WTC11 (cell line): ENCODE data around the gene NEUROD2. TPM values are rescaled to one million over a fixed set of nuclear protein-coding genes. Genes with fewer than 3 reads are reported as not detected.

ENCODE experiments used
- ATAC-seq: fragments of 200-7000 bp; cut with Tn5 transposase; 2 replicates; pipeline ENCODE4 v1.10.0; 2021; ENCODE audit warnings: mild to moderate bottlenecking, moderate library complexity
- CTCF ChIA-PET: fragments of 300-600 bp; sonication (Branson Sonifier 250); formaldehyde crosslinking; loops from one replicate; lab custom pipeline; 2021; ENCODE audit warnings: antibody characterized with exemption; lab: Charles Lee
- POLR2A ChIA-PET: fragments of 350-600 bp; sonication (Branson Sonifier 250); formaldehyde crosslinking; loops from one replicate; lab custom pipeline; 2021; ENCODE audit warnings: antibody characterized with exemption; lab: Charles Lee
- DNase-seq: peaks from one replicate; pipeline ENCODE4 v3.0.0; 2021; ENCODE audit warnings: low spot score
- H3K27ac Mint-ChIP-seq: 2 replicates; pipeline ENCODE4 v1.8.0; 2021; ENCODE audit warnings: mixed read lengths
- H3K27me3 Mint-ChIP-seq: 2 replicates; pipeline ENCODE4 v1.8.0; 2021; ENCODE audit warnings: low read depth, mild to moderate bottlenecking, moderate library complexity, mixed read lengths
- H3K36me3 Mint-ChIP-seq: 2 replicates; pipeline ENCODE4 v1.8.0; 2021; ENCODE audit warnings: mixed read lengths
- H3K4me1 Mint-ChIP-seq: 2 replicates; pipeline ENCODE4 v1.8.0; 2022; ENCODE audit warnings: mixed read lengths
- H3K4me3 Mint-ChIP-seq: 2 replicates; pipeline ENCODE4 v1.8.0; 2021; ENCODE audit warnings: mild to moderate bottlenecking, moderate library complexity, mixed read lengths
- H3K9me3 Mint-ChIP-seq: 2 replicates; pipeline ENCODE4 v1.8.0; 2021; ENCODE audit warnings: mixed read lengths
- AFF4 ChIP-seq: sonication (generic); formaldehyde crosslinking; IDR thresholded peaks from 2 replicates; pipeline ENCODE4 v1.8.1; 2023; ENCODE audit warnings: mild to moderate bottlenecking, missing genetic modification reagents, borderline replicate concordance
- EMX1 ChIP-seq: fragments of 250-450 bp; sonication (Bioruptor Pico); IDR thresholded peaks from 2 replicates; pipeline ENCODE4 v1.8.0; 2021; ENCODE audit warnings: mild to moderate bottlenecking
- ESRRA ChIP-seq: sonication (generic); formaldehyde crosslinking; IDR thresholded peaks from 2 replicates; pipeline ENCODE4 v1.8.1; 2022; ENCODE audit warnings: mild to moderate bottlenecking, missing genetic modification reagents, borderline replicate concordance
- FOXK1 ChIP-seq: sonication (generic); formaldehyde crosslinking; IDR thresholded peaks from 2 replicates; pipeline ENCODE4 v1.8.0; 2022; ENCODE audit warnings: mild to moderate bottlenecking, moderate library complexity, missing genetic modification reagents
- GTF2I ChIP-seq: fragments of 250-450 bp; sonication (Bioruptor Pico); conservative IDR thresholded peaks from 2 replicates; pipeline ENCODE4 v1.4.0; 2021; ENCODE audit warnings: mild to moderate bottlenecking
- KAT7 ChIP-seq: sonication (generic); formaldehyde crosslinking; IDR thresholded peaks from 2 replicates; pipeline ENCODE4 v1.8.1; 2023; ENCODE audit warnings: missing genetic modification reagents, mild to moderate bottlenecking, borderline replicate concordance
- MXD4 ChIP-seq: fragments of 250-450 bp; sonication (Bioruptor Pico); IDR thresholded peaks from 2 replicates; pipeline ENCODE4 v1.8.0; 2021; ENCODE audit warnings: mild to moderate bottlenecking, moderate library complexity, borderline replicate concordance
- NFATC4 ChIP-seq: fragments of 250-450 bp; sonication (Bioruptor Pico); IDR thresholded peaks from 2 replicates; pipeline ENCODE4 v1.9.0; 2021; ENCODE audit warnings: mild to moderate bottlenecking
- NR2C2 ChIP-seq: sonication (generic); formaldehyde crosslinking; IDR thresholded peaks from 2 replicates; pipeline ENCODE4 v1.8.0; 2022; ENCODE audit warnings: mild to moderate bottlenecking, missing genetic modification reagents
- OVOL2 ChIP-seq: fragments of 250-450 bp; sonication (Bioruptor Pico); IDR thresholded peaks from 2 replicates; pipeline ENCODE4 v1.9.0; 2021; ENCODE audit warnings: mild to moderate bottlenecking, borderline replicate concordance
- PRRX2 ChIP-seq: fragments of 250-450 bp; sonication (Bioruptor Pico); IDR thresholded peaks from 2 replicates; pipeline ENCODE4 v1.8.0; 2021; ENCODE audit warnings: mild to moderate bottlenecking
- RORB ChIP-seq: fragments of 250-450 bp; sonication (Bioruptor Pico); IDR thresholded peaks from 2 replicates; pipeline ENCODE4 v1.9.0; 2021; ENCODE audit warnings: mild to moderate bottlenecking
- TCF7 ChIP-seq: sonication (generic); formaldehyde crosslinking; IDR thresholded peaks from 2 replicates; pipeline ENCODE4 v1.8.0; 2022; ENCODE audit warnings: mild to moderate bottlenecking, low read depth, missing genetic modification reagents, moderate library complexity
- TP53 ChIP-seq: sonication (generic); formaldehyde crosslinking; IDR thresholded peaks from 2 replicates; pipeline ENCODE4 v1.8.1; 2023; ENCODE audit warnings: mild to moderate bottlenecking, missing genetic modification reagents
- ZBTB43 ChIP-seq: sonication (generic); formaldehyde crosslinking; IDR thresholded peaks from 2 replicates; pipeline ENCODE4 v1.8.1; 2023; ENCODE audit warnings: mild to moderate bottlenecking, missing genetic modification reagents
- ZMAT4 ChIP-seq: fragments of 250-450 bp; sonication (Bioruptor Pico); IDR thresholded peaks from 2 replicates; pipeline ENCODE4 v1.9.0; 2021; ENCODE audit warnings: mild to moderate bottlenecking
- ZNF423 ChIP-seq: fragments of 250-450 bp; sonication (Bioruptor Pico); IDR thresholded peaks from 2 replicates; pipeline ENCODE4 v2.1.2; 2022; ENCODE audit warnings: mild to moderate bottlenecking, moderate library complexity
- total RNA-seq: library from RNA; stranded (reverse); gene quantifications from 3 replicates; pipeline ENCODE4 v1.2.3, GENCODE V29; 2021
- TF ChIP-seq, protein P1 (sequence below): fragments of 200-600 bp; IDR thresholded peaks from 2 replicates; pipeline ENCODE4 v1.8.0; 2022; ENCODE audit warnings: antibody characterized with exemption
- TF ChIP-seq, protein P2 (sequence below): fragments of 250-450 bp; sonication (Bioruptor Pico); IDR thresholded peaks from 2 replicates; pipeline ENCODE4 v1.9.0; 2021; ENCODE audit warnings: mild to moderate bottlenecking
- TF ChIP-seq, protein P3 (sequence below): sonication (generic); formaldehyde crosslinking; conservative IDR thresholded peaks from 2 replicates; pipeline ENCODE4 v1.8.1; 2023; ENCODE audit warnings: mild to moderate bottlenecking, low read depth, missing genetic modification reagents, moderate library complexity

Gene NEUROD2
- total RNA-seq, 1 experiment from 2014 or later: not detected

- H3K27me3 Mint-ChIP-seq: peaks cover 41% of the 10 kb centered on the region
- no peak for ATAC-seq
- H3K9me3 Mint-ChIP-seq: no peaks in the 10 kb centered on the region
- DNase-seq: no peak
- ChIA-PET POLR2A (interaction anchor here (0.5 to 1.4 kb wide), 3 partner anchors 16 to 126 kb away, joined by 3 to 4 read pairs (median 3); no protein-coding TSS in a partner anchor), CTCF (interaction anchor here (0.5 to 23.6 kb wide), 20 partner anchors 9 to 423 kb away, joined by 3 to 876 read pairs (median 5); partner anchors contain the start of genes CDK12, PGAP3, PNMT and PSMD3)
- peaks cover 80% of the 10 kb centered on the region for H3K4me1 Mint-ChIP-seq
- peak overlapping the region; percentile 9; the same call in 1 of the 2 replicates for H3K4me3 Mint-ChIP-seq
- TF ChIP-seq AFF4 (no peak), ZMAT4 (no peak), NFATC4 (CRISPR knock-in tag) (no peak), ESRRA (CRISPR knock-in tag) (no peak), TCF7 (CRISPR knock-in tag) (no peak)
- no peaks in the 10 kb centered on the region for H3K36me3 Mint-ChIP-seq
- no peak overlapping the region for H3K27ac Mint-ChIP-seq
Measured at GRCh38 chr17:39628655-39629493, 21.2 kb upstream of the NEUROD2 start.

- DNase-seq (no peak), ATAC-seq (no peak)
- POLR2A ChIA-PET: interaction anchor here (0.6 to 1.4 kb wide), 4 partner anchors 17 to 400 kb away, joined by 3 to 5 read pairs (median 4); partner anchors contain the start of gene ERBB2
- no peak for TF ChIP-seq GTF2I (CRISPR knock-in tag)
- TF ChIP-seq RORB: no peak
- TF ChIP-seq, protein P1, sequence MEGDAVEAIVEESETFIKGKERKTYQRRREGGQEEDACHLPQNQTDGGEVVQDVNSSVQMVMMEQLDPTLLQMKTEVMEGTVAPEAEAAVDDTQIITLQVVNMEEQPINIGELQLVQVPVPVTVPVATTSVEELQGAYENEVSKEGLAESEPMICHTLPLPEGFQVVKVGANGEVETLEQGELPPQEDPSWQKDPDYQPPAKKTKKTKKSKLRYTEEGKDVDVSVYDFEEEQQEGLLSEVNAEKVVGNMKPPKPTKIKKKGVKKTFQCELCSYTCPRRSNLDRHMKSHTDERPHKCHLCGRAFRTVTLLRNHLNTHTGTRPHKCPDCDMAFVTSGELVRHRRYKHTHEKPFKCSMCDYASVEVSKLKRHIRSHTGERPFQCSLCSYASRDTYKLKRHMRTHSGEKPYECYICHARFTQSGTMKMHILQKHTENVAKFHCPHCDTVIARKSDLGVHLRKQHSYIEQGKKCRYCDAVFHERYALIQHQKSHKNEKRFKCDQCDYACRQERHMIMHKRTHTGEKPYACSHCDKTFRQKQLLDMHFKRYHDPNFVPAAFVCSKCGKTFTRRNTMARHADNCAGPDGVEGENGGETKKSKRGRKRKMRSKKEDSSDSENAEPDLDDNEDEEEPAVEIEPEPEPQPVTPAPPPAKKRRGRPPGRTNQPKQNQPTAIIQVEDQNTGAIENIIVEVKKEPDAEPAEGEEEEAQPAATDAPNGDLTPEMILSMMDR: no peak
- TF ChIP-seq KAT7: no peak
- TF ChIP-seq PRRX2 (CRISPR knock-in tag): no peak
- no peak for TF ChIP-seq EMX1 (CRISPR knock-in tag)
- TF ChIP-seq FOXK1 (CRISPR knock-in tag): no peak
- TF ChIP-seq TP53 (CRISPR knock-in tag): no peak
- TF ChIP-seq NR2C2: no peak
- TF ChIP-seq, protein P2, sequence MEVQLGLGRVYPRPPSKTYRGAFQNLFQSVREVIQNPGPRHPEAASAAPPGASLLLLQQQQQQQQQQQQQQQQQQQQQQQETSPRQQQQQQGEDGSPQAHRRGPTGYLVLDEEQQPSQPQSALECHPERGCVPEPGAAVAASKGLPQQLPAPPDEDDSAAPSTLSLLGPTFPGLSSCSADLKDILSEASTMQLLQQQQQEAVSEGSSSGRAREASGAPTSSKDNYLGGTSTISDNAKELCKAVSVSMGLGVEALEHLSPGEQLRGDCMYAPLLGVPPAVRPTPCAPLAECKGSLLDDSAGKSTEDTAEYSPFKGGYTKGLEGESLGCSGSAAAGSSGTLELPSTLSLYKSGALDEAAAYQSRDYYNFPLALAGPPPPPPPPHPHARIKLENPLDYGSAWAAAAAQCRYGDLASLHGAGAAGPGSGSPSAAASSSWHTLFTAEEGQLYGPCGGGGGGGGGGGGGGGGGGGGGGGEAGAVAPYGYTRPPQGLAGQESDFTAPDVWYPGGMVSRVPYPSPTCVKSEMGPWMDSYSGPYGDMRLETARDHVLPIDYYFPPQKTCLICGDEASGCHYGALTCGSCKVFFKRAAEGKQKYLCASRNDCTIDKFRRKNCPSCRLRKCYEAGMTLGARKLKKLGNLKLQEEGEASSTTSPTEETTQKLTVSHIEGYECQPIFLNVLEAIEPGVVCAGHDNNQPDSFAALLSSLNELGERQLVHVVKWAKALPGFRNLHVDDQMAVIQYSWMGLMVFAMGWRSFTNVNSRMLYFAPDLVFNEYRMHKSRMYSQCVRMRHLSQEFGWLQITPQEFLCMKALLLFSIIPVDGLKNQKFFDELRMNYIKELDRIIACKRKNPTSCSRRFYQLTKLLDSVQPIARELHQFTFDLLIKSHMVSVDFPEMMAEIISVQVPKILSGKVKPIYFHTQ: no peak
- TF ChIP-seq OVOL2 (CRISPR knock-in tag): no peak
- no peak for TF ChIP-seq ZNF423 (CRISPR knock-in tag)
- no peak for TF ChIP-seq MXD4 (CRISPR knock-in tag)
- no peak for TF ChIP-seq ZBTB43 (CRISPR knock-in tag)
- TF ChIP-seq, protein P3, sequence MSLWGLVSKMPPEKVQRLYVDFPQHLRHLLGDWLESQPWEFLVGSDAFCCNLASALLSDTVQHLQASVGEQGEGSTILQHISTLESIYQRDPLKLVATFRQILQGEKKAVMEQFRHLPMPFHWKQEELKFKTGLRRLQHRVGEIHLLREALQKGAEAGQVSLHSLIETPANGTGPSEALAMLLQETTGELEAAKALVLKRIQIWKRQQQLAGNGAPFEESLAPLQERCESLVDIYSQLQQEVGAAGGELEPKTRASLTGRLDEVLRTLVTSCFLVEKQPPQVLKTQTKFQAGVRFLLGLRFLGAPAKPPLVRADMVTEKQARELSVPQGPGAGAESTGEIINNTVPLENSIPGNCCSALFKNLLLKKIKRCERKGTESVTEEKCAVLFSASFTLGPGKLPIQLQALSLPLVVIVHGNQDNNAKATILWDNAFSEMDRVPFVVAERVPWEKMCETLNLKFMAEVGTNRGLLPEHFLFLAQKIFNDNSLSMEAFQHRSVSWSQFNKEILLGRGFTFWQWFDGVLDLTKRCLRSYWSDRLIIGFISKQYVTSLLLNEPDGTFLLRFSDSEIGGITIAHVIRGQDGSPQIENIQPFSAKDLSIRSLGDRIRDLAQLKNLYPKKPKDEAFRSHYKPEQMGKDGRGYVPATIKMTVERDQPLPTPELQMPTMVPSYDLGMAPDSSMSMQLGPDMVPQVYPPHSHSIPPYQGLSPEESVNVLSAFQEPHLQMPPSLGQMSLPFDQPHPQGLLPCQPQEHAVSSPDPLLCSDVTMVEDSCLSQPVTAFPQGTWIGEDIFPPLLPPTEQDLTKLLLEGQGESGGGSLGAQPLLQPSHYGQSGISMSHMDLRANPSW (CRISPR knock-in tag): no peak
Measured at GRCh38 chr17:39627712-39628516, 20.2 kb upstream of the NEUROD2 start.

More at GRCh38 chr17:39627712-39628516, 20.2 kb upstream of the NEUROD2 start:
- peak overlapping the region; percentile 64 for H3K4me3 Mint-ChIP-seq
- H3K9me3 Mint-ChIP-seq: no peaks in the 10 kb centered on the region
- peaks cover 76% of the 10 kb centered on the region for H3K4me1 Mint-ChIP-seq
- no peaks in the 10 kb centered on the region for H3K36me3 Mint-ChIP-seq
- H3K27me3 Mint-ChIP-seq: peaks cover 45% of the 10 kb centered on the region
- CTCF ChIA-PET: interaction anchor here (0.6 to 23.6 kb wide), 24 partner anchors 8 to 495 kb away, joined by 3 to 876 read pairs (median 4); partner anchors contain the start of genes CDK12, PGAP3, PNMT and PSMD3
- H3K27ac Mint-ChIP-seq: no peak overlapping the region
